Activated naive CD4-positive, alpha-beta T cell treated with anti-CD3 and anti-CD28 coated beads for 36 hours (primary cell): ENCODE measurements around the gene MKNK1. TPM values are rescaled to one million over a fixed set of nuclear protein-coding genes. Genes with fewer than 3 reads are reported as not detected.

Source experiments
- CTCF ChIA-PET: fragments of 350-600 bp; sonication (Branson Sonifier 250); formaldehyde crosslinking; loops from one replicate; lab custom pipeline; 2021; ENCODE audit warnings: antibody characterized with exemption; lab: Charles Lee
- DNase-seq: peaks from one replicate; pipeline ENCODE4 v3.0.0-alpha.2; 2020
- H3K27ac Mint-ChIP-seq: one replicate; pipeline ENCODE4 v1.8.0; 2021; ENCODE audit warnings: mild to moderate bottlenecking, mixed read lengths
- H3K27me3 Mint-ChIP-seq: one replicate; pipeline ENCODE4 v1.8.0; 2021; ENCODE audit warnings: low read depth, mixed read lengths
- H3K36me3 Mint-ChIP-seq: one replicate; pipeline ENCODE4 v1.8.0; 2021; ENCODE audit warnings: low read depth, mixed read lengths
- H3K4me1 Mint-ChIP-seq: one replicate; pipeline ENCODE4 v1.8.0; 2021; ENCODE audit warnings: low read depth, mixed read lengths
- H3K4me3 Mint-ChIP-seq: one replicate; pipeline ENCODE4 v1.8.0; 2021; ENCODE audit warnings: mild to moderate bottlenecking, moderate library complexity, mixed read lengths
- H3K9me3 Mint-ChIP-seq: one replicate; pipeline ENCODE4 v1.8.0; 2021; ENCODE audit warnings: mixed read lengths
- intact Hi-C: fragments of 100-400 bp; cut with micrococcal nuclease; formaldehyde crosslinking; loops from one replicate; pipeline ENCODE4 v1.15.1; 2023
- total RNA-seq, 2 experiments: library from RNA; stranded (reverse); gene quantifications; one replicate each; pipeline ENCODE4 v1.2.3, GENCODE V29; 2021

The MKNK1 gene
- total RNA-seq, 2 experiments from 2014 or later: 18.5 to 21.2 TPM

DNA sequence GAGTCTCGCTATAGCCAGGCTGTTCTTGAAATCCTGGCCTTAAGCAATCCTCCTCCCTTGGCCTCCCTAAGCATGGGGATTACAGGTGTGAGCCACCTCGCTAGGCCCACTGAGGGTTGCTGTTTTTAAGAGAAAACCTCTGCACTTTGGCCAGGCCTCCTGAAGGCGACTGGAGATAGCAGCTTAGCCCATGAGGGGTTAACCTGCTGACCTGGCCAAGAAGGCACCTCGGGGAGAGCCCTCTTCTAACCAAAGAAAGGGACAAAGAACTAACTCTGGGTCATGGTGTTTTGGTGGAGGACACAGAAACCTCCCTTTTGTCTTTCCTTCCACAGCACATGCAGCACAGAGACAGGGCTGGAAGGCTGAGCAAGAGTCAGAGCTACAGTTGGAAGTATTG, 35.0 kb downstream of the MKNK1 start:
- no peak overlapping the region for H3K27ac Mint-ChIP-seq
- intact Hi-C loops: no loop called here
- CTCF ChIA-PET: interaction anchor here (0.9 kb wide), 1 partner anchor 22 kb away, joined by 3 read pairs; no protein-coding TSS in a partner anchor

DNA sequence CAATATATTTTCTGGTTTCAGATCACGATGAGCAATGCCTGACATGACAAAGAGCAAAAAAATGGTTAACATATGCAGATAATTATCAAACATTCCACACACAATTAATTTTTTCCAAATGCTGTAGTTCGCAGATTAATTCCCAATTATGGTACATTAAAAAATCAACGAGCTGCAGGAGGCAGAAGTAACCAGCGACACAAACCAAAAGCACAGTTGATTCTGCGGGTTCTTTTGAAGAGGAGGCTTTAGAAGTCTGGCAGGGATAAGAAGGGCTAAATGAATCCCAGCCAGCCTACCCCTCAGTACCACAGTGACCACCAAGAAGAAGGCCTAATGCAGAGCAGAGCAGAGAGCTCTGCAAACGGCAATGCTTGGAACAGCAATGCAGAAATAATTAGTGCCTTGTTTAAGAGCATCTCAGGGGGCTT, 35.6 kb downstream of the MKNK1 start:
- Mint-ChIP-seq H3K4me1 (no peaks in the 10 kb centered on the region), H3K4me3 (no peak overlapping the region), H3K9me3 (no peaks in the 10 kb centered on the region), H3K27ac (no peak overlapping the region), H3K36me3 (peaks cover 22% of the 10 kb centered on the region), H3K27me3 (no peaks in the 10 kb centered on the region)
- CTCF ChIA-PET: no interaction called here
- DNase-seq: no peak
- intact Hi-C loops: no loop called here

More for the DNA sequence above, 35.0 kb downstream of the MKNK1 start:
- Mint-ChIP-seq H3K4me3 (no peak overlapping the region), H3K27me3 (no peaks in the 10 kb centered on the region), H3K4me1 (no peaks in the 10 kb centered on the region), H3K9me3 (no peaks in the 10 kb centered on the region), H3K36me3 (peaks cover 22% of the 10 kb centered on the region)
- DNase-seq: no peak

DNA sequence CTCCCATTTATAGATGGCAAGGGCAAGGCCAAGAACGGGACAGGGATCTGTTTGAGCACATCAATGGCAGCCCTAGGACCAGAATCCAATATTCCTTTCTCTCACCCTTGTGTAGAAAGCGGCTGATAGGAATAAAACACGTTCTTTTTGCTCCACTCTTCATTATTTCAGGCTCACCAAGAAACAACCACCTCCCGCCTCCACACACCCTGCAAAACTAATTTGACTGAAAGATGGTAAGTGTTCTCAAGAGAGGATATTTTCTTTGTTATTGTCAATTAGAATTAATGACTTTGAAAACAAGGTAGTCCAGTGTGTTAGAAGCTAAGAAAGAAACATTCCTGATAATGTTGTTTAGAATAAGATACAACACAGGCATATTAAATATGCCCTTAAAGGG, 40.7 kb downstream of the MKNK1 start:
- CTCF ChIA-PET: no interaction called here
- no peak overlapping the region for H3K27ac Mint-ChIP-seq
- H3K27me3 Mint-ChIP-seq: no peaks in the 10 kb centered on the region
- peaks cover 18% of the 10 kb centered on the region for H3K36me3 Mint-ChIP-seq
- no peak overlapping the region for H3K4me3 Mint-ChIP-seq
- no peaks in the 10 kb centered on the region for H3K9me3 Mint-ChIP-seq
- no peak for DNase-seq
- intact Hi-C loops: no loop called here
- H3K4me1 Mint-ChIP-seq: no peaks in the 10 kb centered on the region

DNA sequence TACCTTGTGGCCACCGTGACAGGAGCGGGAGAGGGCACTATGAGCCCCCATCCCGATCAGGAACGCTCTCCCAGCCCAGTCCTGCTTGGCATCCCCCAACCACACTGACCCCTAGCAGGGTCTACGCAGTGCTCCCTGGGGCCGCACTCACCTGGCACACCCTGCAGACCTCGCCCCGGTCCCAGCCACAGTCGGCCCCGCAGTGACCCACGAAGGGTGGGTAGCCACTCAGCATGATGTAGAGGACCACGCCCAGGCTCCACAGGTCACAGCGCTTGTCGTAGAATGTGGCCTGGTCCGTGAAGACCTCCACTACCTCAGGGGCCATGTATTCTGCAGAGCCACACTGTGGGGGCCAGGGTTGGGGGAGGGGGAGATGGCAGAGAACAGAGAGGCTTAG, 41.6 kb downstream of the MKNK1 start:
- no peak for DNase-seq
- CTCF ChIA-PET: no interaction called here
- no peak overlapping the region for H3K27ac Mint-ChIP-seq
- H3K4me1 Mint-ChIP-seq: no peaks in the 10 kb centered on the region
- intact Hi-C loops: no loop called here
- no peaks in the 10 kb centered on the region for H3K9me3 Mint-ChIP-seq
- no peaks in the 10 kb centered on the region for H3K27me3 Mint-ChIP-seq
- no peak overlapping the region for H3K4me3 Mint-ChIP-seq
- H3K36me3 Mint-ChIP-seq: peaks cover 14% of the 10 kb centered on the region

DNA sequence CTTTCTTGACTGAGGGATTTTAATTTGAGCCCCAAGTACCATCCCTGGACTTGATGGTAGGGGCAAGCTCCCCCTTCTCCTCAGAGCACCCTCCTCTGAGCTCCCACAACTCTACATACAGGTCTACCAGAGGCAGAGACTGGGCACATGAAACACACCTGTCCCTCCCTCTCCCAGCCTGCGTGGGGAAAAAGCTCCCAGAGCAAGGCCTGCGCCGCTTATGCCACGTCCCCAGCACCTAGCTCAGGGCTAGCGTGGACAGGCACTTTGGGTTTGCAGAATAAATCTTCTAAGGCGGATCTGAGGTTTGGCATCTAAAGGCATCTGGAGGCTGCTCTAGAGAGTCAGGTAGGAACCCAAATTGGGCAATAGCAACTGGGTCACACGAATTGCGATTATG, 45.1 kb downstream of the MKNK1 start:
- DNase-seq: no peak
- H3K4me3 Mint-ChIP-seq: no peak overlapping the region
- no peaks in the 10 kb centered on the region for H3K9me3 Mint-ChIP-seq
- CTCF ChIA-PET: interaction anchor here (1.5 kb wide), 1 partner anchor 166 kb away, joined by 5 read pairs; no protein-coding TSS in a partner anchor
- H3K4me1 Mint-ChIP-seq: no peaks in the 10 kb centered on the region
- no peaks in the 10 kb centered on the region for H3K27me3 Mint-ChIP-seq
- intact Hi-C loops: no loop called here
- no peak overlapping the region for H3K27ac Mint-ChIP-seq
- peaks cover 2% of the 10 kb centered on the region for H3K36me3 Mint-ChIP-seq

DNA sequence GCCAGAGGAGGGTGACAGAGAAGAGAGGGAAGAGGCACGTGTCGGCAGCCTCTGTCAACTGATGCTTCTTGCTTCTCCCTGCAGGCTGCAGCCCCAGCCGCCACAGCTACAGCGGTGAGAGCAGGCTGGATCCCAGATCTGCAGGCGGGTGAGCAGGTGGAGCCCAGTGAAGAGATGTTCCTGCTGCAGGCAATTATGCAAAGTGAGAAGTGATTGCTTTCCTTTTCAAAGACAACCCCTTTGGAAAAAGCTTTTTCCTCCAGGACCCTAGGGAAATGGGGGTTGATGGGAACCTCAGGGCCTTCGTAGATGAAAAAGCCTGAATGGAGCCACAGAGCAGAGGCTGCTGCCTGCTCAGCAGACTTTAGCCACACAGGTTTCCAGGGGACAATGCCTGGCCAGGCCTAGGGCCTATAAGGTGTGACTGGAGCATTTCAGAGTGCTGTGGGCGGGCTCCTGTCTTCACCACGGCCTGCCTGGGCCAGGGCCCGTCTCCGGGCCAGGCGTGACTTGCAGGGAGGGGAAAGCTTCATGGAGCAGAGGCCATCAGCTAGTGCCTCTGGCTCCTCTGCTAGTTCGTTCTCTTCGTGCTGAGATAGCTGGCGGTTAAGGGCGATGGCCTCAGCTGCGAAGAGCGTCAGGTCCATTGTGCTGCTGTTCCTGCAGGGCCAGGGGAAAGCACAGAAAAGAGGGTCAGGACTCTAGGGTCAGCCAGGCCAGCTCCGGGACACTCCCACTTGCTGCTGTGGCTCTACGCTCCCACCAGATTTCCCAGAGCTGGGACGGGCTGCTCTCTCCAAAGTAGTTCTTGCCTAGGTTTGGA, 45.7 kb downstream of the MKNK1 start:
- Mint-ChIP-seq H3K9me3 (no peaks in the 10 kb centered on the region), H3K4me1 (no peaks in the 10 kb centered on the region), H3K4me3 (no peak overlapping the region), H3K27me3 (no peaks in the 10 kb centered on the region), H3K36me3 (peaks cover 2% of the 10 kb centered on the region), H3K27ac (no peak overlapping the region)
- intact Hi-C loops: no loop called here
- CTCF ChIA-PET: interaction anchor here (1.5 kb wide), 1 partner anchor 166 kb away, joined by 5 read pairs; no protein-coding TSS in a partner anchor
- DNase-seq: no peak

DNA sequence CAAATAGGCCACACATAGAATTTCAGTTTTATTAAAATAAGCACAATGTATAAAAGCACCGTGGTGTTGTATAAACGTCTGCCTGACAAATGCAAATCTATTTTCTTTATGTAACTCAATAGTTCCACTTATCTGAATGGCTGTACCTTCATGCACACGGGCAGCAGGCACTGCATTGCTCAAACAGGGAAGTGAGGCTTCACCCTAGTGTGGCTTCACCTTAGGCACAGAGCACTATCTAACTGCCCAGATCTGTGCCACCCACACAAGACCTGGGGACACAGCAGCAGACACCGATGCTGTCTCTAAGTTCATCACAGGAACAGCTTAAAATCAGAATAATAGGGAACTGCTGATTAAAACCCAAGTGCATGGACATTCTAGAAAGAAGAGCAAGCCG, 46.7 kb downstream of the MKNK1 start:
- CTCF ChIA-PET: no interaction called here
- Mint-ChIP-seq H3K36me3 (peaks cover under 1% of the 10 kb centered on the region), H3K4me1 (no peaks in the 10 kb centered on the region), H3K27ac (no peak overlapping the region), H3K4me3 (no peak overlapping the region), H3K9me3 (no peaks in the 10 kb centered on the region), H3K27me3 (no peaks in the 10 kb centered on the region)
- intact Hi-C loops: no loop called here
- DNase-seq: no peak

DNA sequence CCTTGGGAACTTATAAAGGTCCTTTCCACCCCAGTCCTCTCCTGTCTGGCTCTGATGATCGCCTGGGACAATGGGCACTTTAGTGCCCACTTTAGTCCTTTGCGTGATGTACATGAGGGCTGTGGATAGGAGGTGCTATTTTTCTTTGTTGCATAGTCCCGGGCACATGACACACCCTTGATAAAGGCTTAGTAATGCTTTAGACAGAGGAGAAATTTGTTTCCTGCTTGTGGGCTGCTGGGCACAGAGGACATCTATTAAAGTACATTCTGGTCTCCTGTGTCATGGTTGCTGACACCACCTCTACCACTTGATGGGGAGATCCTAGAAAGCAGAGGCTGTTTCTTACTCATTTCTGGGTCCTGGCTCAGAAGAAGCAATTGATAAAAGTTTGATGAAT, 47.2 kb downstream of the MKNK1 start:
- DNase-seq: no peak
- Mint-ChIP-seq H3K9me3 (no peaks in the 10 kb centered on the region), H3K36me3 (no peaks in the 10 kb centered on the region), H3K27ac (no peak overlapping the region), H3K4me1 (no peaks in the 10 kb centered on the region), H3K27me3 (no peaks in the 10 kb centered on the region), H3K4me3 (no peak overlapping the region)
- intact Hi-C loops: no loop called here
- CTCF ChIA-PET: no interaction called here

DNA sequence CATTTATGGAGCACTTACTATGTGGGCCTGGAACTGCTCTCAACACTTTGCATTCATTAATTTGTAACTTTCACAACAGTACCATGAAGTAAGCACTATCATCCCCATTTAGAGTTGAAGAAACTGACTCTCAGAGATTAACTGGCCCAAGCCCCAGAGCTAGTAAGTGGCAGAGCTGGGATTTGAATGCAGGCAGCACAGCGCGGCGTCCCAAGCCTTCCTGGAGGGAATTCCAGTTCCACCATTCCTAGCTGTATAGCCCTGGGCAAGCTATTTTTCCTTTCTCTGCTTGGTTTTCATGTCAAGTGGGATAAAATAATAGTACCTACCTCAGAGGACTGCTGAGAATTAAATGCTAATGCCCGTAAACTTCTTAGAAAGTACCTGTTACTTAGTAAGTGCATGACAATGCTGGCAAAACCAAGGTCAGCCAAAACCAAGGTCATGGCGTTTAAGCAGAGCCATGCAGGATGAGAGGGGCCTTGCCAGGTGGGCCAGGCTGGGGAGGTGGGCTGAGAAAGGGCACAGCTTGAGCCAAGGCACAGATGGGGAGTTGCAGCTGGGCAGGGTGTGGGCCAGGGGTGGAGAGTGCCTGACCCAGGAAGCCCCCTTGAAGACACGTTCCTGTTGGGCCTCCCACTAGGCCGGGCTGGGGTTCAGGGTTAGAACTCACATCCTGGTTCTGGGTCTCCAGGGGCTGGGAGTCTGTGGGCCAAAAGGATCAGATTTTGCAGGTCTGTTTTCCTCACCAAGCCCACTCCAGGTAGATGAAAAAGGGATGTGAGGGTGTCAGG, 48.0 kb downstream of the MKNK1 start:
- H3K4me3 Mint-ChIP-seq: no peak overlapping the region
- CTCF ChIA-PET: interaction anchor here (0.9 kb wide), 1 partner anchor 121 kb away, joined by 3 read pairs; no protein-coding TSS in a partner anchor
- no peaks in the 10 kb centered on the region for H3K4me1 Mint-ChIP-seq
- intact Hi-C loops: no loop called here
- no peak for DNase-seq
- no peaks in the 10 kb centered on the region for H3K9me3 Mint-ChIP-seq
- no peaks in the 10 kb centered on the region for H3K36me3 Mint-ChIP-seq
- H3K27me3 Mint-ChIP-seq: no peaks in the 10 kb centered on the region
- no peak overlapping the region for H3K27ac Mint-ChIP-seq

DNA sequence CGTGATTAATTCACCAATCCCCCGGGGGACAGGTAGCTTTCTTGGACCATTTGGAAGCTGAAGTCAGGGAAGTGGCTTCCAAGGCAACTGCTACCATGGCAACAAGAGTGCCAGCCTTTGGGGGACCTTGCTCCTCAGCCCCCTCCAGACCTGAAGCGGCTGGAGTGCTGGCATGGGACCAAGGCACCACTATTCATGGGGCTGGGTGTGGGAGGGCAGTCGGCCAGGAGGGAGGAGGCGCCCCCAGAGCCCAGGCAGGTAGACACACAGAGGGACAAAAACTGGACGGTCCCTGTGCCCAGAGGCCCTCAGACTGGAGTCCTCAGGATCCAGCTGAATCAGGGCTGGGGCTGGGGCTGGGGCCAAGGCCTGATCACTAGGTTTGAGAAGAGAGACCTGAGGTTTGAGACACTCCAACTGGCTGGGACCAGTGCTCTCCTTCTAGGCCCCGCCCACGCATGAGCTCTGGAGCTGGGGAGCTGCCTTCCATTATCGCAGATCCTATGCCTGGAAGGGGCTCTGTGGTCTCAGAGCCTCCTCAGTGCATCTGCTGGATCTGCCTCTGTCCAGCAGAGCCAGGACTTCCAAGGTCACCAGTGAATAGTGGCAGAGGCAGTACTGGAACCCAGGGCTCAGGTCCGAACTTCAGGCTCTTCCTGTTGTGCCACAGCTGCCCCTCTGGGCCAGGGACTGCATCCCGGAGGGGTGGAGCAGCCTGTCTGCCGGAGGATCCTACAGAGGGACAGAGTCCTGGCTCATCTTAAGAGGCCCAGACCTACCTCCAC, 49.3 kb downstream of the MKNK1 start:
- Mint-ChIP-seq H3K4me1 (no peaks in the 10 kb centered on the region), H3K27ac (no peak overlapping the region), H3K27me3 (no peaks in the 10 kb centered on the region), H3K36me3 (no peaks in the 10 kb centered on the region), H3K4me3 (no peak overlapping the region), H3K9me3 (no peaks in the 10 kb centered on the region)
- intact Hi-C loops: no loop called here
- CTCF ChIA-PET: interaction anchor here (0.9 kb wide), 1 partner anchor 122 kb away, joined by 3 read pairs; no protein-coding TSS in a partner anchor
- no peak for DNase-seq

DNA sequence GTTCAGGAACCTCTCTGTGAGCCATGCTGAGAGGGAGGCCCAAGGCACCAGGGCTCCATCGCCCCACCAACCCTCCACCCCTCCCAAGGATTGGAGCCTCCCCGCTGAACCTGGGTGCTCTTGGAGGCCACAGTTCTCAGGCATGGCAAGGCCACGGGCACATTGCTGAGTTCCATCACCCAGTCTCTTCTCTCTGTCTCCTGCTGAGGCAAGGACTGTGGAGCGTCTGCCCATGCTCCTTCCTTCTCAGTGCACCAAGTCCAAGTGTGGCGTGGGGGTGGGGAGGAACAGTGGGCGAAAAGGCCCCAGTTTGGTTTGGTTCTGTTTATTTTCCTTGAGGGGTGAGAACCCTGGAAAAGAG, 49.9 kb downstream of the MKNK1 start:
- DNase-seq: no peak
- H3K4me1 Mint-ChIP-seq: no peaks in the 10 kb centered on the region
- H3K27ac Mint-ChIP-seq: no peak overlapping the region
- no peaks in the 10 kb centered on the region for H3K36me3 Mint-ChIP-seq
- CTCF ChIA-PET: no interaction called here
- H3K27me3 Mint-ChIP-seq: no peaks in the 10 kb centered on the region
- intact Hi-C loops: no loop called here
- H3K4me3 Mint-ChIP-seq: no peak overlapping the region
- no peaks in the 10 kb centered on the region for H3K9me3 Mint-ChIP-seq

DNA sequence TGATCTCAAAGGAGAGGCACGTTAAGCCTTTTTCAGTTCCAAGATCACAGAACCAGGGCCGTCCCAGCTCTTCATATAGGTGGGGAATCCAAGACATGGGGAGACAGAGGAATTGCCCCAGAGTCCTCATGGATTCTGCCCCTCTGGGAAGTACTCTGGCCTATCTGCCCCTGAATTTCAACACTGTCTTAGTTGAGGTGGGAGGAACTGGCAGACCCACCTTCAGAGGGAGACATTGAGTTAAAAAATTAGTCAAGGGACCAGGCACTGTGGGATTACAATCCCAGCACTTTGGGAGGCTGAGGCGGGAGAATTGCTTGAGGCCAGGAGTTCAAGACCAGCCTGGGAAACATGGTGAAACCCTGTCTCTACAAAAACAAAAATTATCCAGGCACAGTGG, 50.6 kb downstream of the MKNK1 start:
- no peak for DNase-seq
- Mint-ChIP-seq H3K9me3 (no peaks in the 10 kb centered on the region), H3K36me3 (no peaks in the 10 kb centered on the region), H3K27ac (no peak overlapping the region), H3K4me1 (no peaks in the 10 kb centered on the region), H3K4me3 (no peak overlapping the region), H3K27me3 (no peaks in the 10 kb centered on the region)
- intact Hi-C loops: no loop called here
- CTCF ChIA-PET: interaction anchor here (0.9 kb wide), 1 partner anchor 19 kb away, joined by 3 read pairs; no protein-coding TSS in a partner anchor
